Right forelimb (tissue), 1 donor: ENCODE measurements around the gene SLC9C1.

Experiments used
- DNase-seq: peaks from one replicate; pipeline ENCODE4 v3.0.0-alpha.2; 2018

The SLC9C1 gene

GRCh38 chr3:112129925-112130637 lies 163.9 kb downstream of the SLC9C1 start:
- DNase-seq: no peak

DNA sequence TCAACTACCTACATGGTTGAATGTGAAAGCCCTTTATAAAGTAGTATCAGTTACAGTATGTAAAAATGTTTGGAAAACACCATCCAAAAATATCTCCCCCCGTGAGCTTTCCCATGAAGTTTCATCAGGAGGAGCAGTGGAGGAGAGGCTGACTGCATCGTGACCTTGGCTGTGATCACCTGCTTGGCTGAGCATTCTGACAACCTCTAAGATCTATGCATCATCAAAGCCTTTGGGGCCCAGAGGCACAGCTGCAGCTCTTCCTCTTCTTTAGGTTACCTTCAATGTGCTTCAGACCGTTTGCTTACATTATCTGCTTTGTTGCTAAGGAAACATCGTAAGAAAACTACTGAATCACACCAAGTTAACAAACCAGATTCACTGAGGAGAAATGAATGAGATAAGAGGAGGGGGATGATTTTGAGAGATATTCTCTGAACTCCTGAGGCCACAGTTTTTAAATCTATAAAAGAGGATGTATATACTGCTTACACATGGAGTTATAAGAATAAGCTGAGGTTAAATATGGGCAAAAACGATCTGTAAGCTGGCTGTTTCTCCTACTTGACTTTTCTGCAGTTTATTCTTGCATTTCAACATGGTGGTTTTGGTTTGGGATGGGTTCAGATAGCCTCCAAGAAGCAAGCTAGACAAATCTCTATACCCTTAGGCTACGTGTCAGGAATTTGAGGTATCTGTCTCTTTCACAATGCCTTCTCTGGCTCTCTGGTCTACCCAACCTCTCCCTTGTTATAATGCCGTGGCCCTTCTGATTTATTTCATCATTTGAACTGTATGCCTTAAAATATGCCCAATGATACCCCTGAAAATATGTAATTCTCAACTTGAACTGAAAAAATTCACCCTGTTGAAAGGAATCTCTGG lies 164.9 kb downstream of the SLC9C1 start:
- DNase-seq: no peak

- DNase-seq: no peak
Measured at GRCh38 chr3:112127522-112128494, 166.2 kb downstream of the SLC9C1 start.

- DNase-seq: no peak
Measured at GRCh38 chr3:112126511-112126911, 167.5 kb downstream of the SLC9C1 start.

GRCh38 chr3:112124907-112125607 lies 169.0 kb downstream of the SLC9C1 start:
- no peak for DNase-seq

- DNase-seq: no peak
Measured at GRCh38 chr3:112123548-112123947, 170.5 kb downstream of the SLC9C1 start.

DNA sequence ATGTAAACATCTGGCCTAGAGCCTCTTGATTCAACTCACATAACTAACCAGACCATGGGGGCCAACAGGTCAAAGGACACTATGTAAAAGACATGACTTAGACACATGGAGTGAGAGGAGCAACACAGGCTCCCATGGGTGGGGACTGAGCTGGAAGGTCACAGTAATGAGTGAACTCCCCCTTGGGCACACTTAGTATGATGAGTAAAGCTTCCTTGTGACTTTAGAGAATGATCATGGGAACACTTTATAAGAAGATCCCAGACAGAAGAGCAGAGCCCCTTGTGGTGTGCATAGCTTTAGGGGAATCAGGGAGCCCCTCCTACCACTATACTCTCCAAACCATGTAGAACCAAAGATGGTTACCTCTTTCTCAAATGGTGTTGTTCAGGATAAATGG lies 171.1 kb downstream of the SLC9C1 start:
- DNase-seq: no peak

DNA sequence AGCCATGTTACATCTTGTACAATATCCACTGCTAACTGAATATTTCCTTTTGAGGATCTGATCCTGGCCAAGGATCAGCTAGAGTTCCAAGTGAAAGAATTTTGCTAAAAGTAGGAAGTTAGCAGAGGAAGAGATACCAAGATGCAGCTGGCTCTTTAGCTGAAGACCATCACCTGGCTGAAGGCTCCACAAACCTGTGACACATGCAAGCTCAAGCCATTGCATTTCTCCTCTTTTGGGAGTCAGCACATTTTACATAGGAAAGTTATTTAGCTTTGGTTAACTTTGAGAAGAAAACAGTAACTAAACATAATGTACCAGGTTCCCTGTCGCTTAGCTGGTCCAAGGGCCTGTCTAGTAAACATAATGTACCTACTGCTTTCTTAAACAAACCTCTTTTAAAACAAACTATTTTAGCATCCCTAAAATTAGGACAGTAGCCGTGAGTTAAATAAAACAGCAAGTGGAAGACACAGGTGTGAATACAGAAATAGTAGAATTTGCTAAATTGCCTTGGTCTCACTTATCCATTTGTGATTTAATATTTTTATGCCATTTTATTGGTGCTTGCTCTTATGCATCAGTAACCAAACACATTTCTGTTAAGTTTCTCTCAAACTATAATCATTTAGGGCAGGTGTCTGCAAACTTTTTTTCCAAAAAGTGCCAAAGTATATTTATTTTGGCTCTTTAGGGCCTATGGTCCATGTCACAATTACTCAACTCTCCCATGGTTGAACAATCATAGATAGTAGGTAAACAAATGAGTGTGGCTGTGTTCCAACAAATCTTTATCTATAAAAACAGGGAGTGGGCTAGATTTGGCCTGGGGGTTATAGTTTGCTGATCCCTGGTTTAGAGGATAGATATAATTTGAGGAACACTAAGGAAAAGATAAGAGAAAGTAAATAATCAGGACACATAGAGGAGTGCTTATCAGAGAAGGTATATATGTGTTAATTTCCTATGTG lies 172.2 kb downstream of the SLC9C1 start:
- no peak for DNase-seq

DNA sequence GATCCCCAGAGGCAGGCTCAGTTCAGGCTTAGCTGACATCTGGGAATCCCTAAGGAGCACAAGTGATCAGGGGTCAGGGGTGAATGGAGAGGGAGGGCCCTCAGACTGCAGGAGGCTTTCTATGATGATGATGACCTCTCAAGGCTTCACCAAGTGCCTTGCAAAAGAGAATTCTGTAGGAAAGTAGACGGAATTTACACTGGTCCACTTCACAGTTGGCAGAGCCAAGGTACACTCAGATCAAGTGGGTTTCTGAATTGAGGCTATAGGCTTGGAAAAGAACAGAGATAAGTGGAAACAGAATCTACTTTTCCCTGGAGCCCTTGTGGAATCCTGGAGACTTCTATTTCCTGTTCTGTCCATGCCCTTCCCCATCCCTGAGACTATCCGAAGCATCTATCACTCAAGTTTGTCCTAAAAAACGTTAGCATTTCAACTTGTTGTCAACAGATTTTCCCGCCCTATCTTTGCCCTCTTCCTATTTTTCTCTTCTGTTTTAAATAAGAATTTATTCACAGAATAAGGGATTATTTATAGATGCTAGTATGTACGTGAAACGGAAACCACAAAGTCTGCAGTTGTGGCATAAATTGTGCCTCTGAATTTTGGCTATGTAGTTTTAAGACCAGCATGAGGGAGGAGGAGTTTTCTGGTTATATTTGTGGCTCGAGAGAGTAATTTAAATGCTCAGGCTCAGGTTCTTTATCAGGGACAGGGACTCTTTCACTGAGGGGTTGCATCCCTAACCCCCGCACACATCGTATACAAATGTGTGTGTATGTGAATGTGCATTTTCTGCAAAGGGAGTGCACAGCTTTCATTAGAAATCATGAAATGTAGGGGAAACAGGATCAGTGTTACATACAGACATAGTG lies 173.8 kb downstream of the SLC9C1 start:
- DNase-seq: no peak

GRCh38 chr3:112117841-112118571 lies 176.0 kb downstream of the SLC9C1 start:
- no peak for DNase-seq

- DNase-seq: no peak
Measured at GRCh38 chr3:112117415-112117814, 176.6 kb downstream of the SLC9C1 start.

GRCh38 chr3:112116748-112117186 lies 177.2 kb downstream of the SLC9C1 start:
- DNase-seq: no peak

DNA sequence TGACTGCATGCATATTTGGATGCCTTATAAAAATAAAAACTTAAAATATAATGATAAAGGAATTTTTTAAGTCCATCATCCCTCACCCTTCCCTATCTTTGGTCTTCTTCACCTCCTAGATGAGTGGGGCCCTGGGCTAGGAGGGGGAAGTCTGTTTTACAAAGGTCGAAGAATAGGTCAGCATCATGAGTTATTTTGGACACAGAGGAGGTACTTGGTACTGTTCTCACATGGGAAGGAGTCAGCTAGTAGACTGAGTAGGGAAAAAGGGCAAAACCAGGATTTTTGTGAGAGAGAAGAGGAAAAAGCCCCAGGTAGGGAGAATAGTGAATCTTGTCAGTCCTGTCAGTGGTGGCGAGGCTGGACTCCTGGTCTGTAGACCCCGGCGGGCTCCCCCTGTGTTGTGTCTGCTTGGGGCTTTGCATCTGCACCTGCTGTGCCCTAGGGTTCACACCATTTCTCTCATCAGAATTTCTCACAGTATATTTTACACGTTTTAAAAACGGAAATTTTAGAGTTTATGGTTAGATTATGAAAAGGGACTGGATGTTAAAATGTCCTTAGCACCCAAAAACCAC lies 178.1 kb downstream of the SLC9C1 start:
- no peak for DNase-seq

DNA sequence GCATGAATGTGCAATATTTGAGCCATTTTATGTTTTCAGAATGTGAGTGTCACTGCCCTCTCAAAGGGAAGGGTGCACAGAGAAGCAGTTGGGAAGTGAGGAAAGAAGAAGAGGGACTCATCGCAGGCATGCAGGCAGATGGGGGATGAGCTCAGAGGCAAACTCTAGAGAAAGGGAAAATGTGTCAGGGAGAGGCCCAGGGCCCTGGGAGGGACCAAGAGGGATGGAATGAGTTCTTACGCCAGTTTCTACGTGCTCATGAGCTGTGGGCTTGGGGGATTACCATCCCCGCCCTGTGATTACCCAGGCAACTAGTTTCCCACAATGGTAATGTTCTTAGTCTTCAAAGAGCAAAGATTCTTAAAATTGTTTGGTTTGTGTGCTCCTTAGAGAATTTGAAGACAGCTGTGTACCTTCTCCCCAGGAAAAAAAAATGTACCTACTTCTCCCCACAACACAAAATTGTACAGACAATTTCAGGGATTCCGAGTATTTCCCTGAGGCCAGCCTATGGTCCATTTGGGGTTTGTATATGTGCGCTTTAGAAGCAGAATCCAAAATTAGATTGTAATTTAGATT lies 178.8 kb downstream of the SLC9C1 start:
- DNase-seq: no peak

- DNase-seq: no peak
Measured at GRCh38 chr3:112114576-112115160, 179.3 kb downstream of the SLC9C1 start.

- no peak for DNase-seq
Measured at GRCh38 chr3:112111785-112112402, 182.1 kb downstream of the SLC9C1 start.

DNA sequence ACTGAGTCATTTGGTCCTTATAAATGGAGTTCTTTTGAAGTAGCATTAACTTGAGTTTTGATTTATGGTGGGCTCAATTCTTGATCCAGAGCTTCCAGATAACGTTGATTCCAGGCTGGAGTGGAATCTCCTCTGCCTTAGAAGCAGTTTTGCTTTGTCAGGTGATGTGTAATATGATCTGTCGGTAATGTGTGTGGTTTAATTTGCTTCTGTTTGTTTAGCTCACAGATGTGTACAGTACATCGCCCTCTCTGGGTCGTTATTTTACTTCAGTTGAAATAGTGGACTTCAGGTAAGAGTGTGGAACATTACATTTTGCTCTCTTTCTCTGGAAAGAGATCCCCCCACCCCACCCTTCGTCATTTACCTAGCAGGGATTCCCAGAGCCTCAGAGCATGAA lies 184.7 kb downstream of the SLC9C1 start:
- no peak for DNase-seq

- no peak for DNase-seq
Measured at GRCh38 chr3:112104774-112105173, 189.2 kb downstream of the SLC9C1 start.
